Measurements from ENCODE around the gene VPS16. TPM values are rescaled to one million over a fixed set of nuclear protein-coding genes. Genes with fewer than 3 reads are reported as not detected.

Gene VPS16
- total and polyA plus RNA-seq, 2 of the 4 experiments (the other 2 are of a cell fraction), result 38.7 to 48.0 TPM

DNA sequence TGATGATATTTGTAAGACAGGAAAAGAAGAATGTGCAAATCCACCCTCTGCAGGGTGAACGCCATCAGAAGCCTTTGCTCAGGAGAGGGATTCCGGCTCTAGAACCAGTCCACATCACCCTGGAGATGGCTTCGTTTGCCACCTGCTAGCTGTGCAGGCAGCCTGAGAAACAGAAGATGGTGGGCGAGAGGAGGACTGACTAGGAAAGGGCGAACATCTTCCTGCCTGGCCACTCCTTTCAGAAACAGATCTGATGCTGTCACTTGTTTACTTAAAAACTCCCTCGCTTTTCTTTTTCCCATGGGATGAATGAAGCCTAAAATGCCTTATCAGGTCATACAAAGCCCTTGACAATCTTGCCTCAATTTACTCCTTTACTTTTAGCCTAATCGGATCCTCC, 33.9 kb downstream of the VPS16 start:
- no peak for ATAC-seq (ENCODE audit: low read depth)
- Histone ChIP-seq H3K27ac (ENCODE audit: insufficient read depth, low read length) (no peak overlapping the region; the same call in 1 of the 2 replicates), H4K91ac (ENCODE audit: insufficient read depth, low read depth, low read length) (no peak overlapping the region), H2AK5ac (ENCODE audit: low read depth, low read length) (no peak overlapping the region), H3K14ac (replicated peaks; ENCODE audit: low read depth, low read length) (0 out of 2 replicates have a peak overlapping the region, but pooled peaks have one; percentile 1), H3K18ac (ENCODE audit: low read depth, low read length) (no peak overlapping the region), H2BK5ac (ENCODE audit: low read depth, low read length, poor library complexity, severe bottlenecking) (no peak overlapping the region), H3K36me3 (ENCODE audit: control insufficient read depth, insufficient read depth, low read length) (no peaks in the 10 kb centered on the region), H3K9ac (ENCODE audit: low read depth, low read length) (peak overlapping the region; percentile 69), H2AK9ac (replicated peaks; ENCODE audit: low read depth, low read length, poor library complexity) (no peak overlapping the region), H4K20me1 (ENCODE audit: insufficient read depth, low read length) (peaks cover 26% of the 10 kb centered on the region), H2BK120ac (ENCODE audit: low read depth, low read length) (no peak overlapping the region), H3K9me3 (ENCODE audit: control insufficient read depth, insufficient read depth, low read length) (no peaks in the 10 kb centered on the region), H4K8ac (ENCODE audit: low read depth in 2 of 2, low read length in 2 of 2) (no peak overlapping the region; a peak in 1 of 4 replicates), H3K4ac (ENCODE audit: low read depth, low read length) (no peak overlapping the region), H2BK15ac (ENCODE audit: low read depth, low read length) (no peak overlapping the region), H3K4me2 (ENCODE audit: low read depth, low read length) (peak overlapping the region; percentile 89), H3K9me1 (ENCODE audit: insufficient read depth, low read length) (peaks cover 22% of the 10 kb centered on the region), H2AFZ (replicated peaks; ENCODE audit: low read length, poor library complexity) (peak overlapping the region; percentile 7), H3K23ac (ENCODE audit: low read depth, low read length) (peak overlapping the region; percentile 1), H2BK20ac (ENCODE audit: low read depth, low read length) (no peak overlapping the region), H3K56ac (ENCODE audit: extremely low read depth, insufficient read depth, low read length) (no peak overlapping the region), H3K79me1 (ENCODE audit: low read depth in 1 of 2, low read length in 2 of 2) (peaks cover 12 to 57% of the 10 kb centered on the region in 2 experiments), H3K4me1 (ENCODE audit: control insufficient read depth, insufficient read depth, low read length) (peaks cover 15% of the 10 kb centered on the region), H3K27me3 (ENCODE audit: control insufficient read depth, insufficient read depth, low read length) (no peaks in the 10 kb centered on the region), H3K4me3 (ENCODE audit: insufficient read depth, low read depth, low read length) (peak overlapping the region; percentile 97), H4K5ac (ENCODE audit: low read depth, low read length) (no peak overlapping the region)
- in situ Hi-C loops (cut with MboI; ENCODE audit: low sequenced_read_pairs), result loop anchor here (10.0 kb wide), 1 partner anchor 120 kb away; no protein-coding TSS in a partner anchor
- peak; percentile 39 for DNase-seq
- intact Hi-C loops (cut with micrococcal nuclease), result no loop called here
- dilution Hi-C loops (cut with HindIII; ENCODE audit: low sequenced_read_pairs, unreplicated experiment), result no loop called here
- ChIA-PET POLR2A (ENCODE audit: unreplicated experiment) (no interaction called here), CTCF (no interaction called here)
- WGBS, 2 experiments (ENCODE audit: extremely low coverage in 2 of 2, insufficient read length in 1 of 2), result 33% methylated on average over 1 of the region's 7 CpGs; no CpG with 5 or more reads in 1 of the 2 experiments
- no TSS peak for BruUV-seq (replicated peaks)
- TF ChIP-seq RAD21 (IDR thresholded peaks at IDR 0.05; ENCODE audit: low read length) (no peak), POLR2A (IDR thresholded peaks at IDR 0.05; ENCODE audit: low read depth, low read length) (no peak), NFE2L2 (IDR thresholded peaks at IDR 0.05; ENCODE audit: low read depth, low read length) (no peak), FOS (IDR thresholded peaks at IDR 0.05; ENCODE audit: low read depth, low read length) (no peak)
